Activated gamma-delta T cell treated with Interleukin-2 at 50 U/mL for 16 hours (primary cell): ENCODE results near the gene METTL22.

ENCODE experiments used
- DNase-seq: peaks from one replicate; pipeline ENCODE4 v3.0.0-alpha.2; 2020

METTL22 gene

GRCh38 chr16:8621572-8622314 lies at the start of gene METTL22:
Gene METTL22 (plus strand): TSS chr16:8621698. CDS start chr16:8625666, 3,968 bp downstream.
- DNase-seq: peak; percentile 94

GRCh38 chr16:8572063-8572918 lies 49.2 kb upstream of the METTL22 start:
- no peak for DNase-seq

- DNase-seq: no peak
Observed at GRCh38 chr16:8572919-8573724, 48.4 kb upstream of the METTL22 start.

- no peak for DNase-seq
Observed at GRCh38 chr16:8575399-8575798, 46.1 kb upstream of the METTL22 start.

- no peak for DNase-seq
Observed at GRCh38 chr16:8576141-8577004, 45.1 kb upstream of the METTL22 start.

GRCh38 chr16:8577678-8578304 lies 43.7 kb upstream of the METTL22 start:
- no peak for DNase-seq

- DNase-seq: no peak
Observed at GRCh38 chr16:8579559-8579958, 41.9 kb upstream of the METTL22 start.

- DNase-seq: no peak
Observed at GRCh38 chr16:8581831-8582580, 39.5 kb upstream of the METTL22 start.

GRCh38 chr16:8583199-8583598 lies 38.3 kb upstream of the METTL22 start:
- no peak for DNase-seq

- DNase-seq: no peak
Observed at GRCh38 chr16:8583732-8584131, 37.8 kb upstream of the METTL22 start.

- DNase-seq: no peak
Observed at GRCh38 chr16:8585041-8585440, 36.5 kb upstream of the METTL22 start.

- no peak for DNase-seq
Observed at GRCh38 chr16:8585857-8586256, 35.6 kb upstream of the METTL22 start.

- no peak for DNase-seq
Observed at GRCh38 chr16:8587065-8587464, 34.4 kb upstream of the METTL22 start.

GRCh38 chr16:8588682-8589056 lies 32.8 kb upstream of the METTL22 start:
- DNase-seq: no peak

- DNase-seq: no peak
Observed at GRCh38 chr16:8589057-8589899, 32.2 kb upstream of the METTL22 start.

GRCh38 chr16:8589900-8590688 lies 31.4 kb upstream of the METTL22 start, which contains the start of gene TMEM114:
Gene TMEM114 (minus strand): TSS chr16:8590511. CDS start chr16:8589838, 673 bp downstream.
- DNase-seq: no peak

- DNase-seq: no peak
Observed at GRCh38 chr16:8590811-8591210, 30.7 kb upstream of the METTL22 start.

- DNase-seq: no peak
Observed at GRCh38 chr16:8591451-8591850, 30.0 kb upstream of the METTL22 start.

GRCh38 chr16:8594149-8594666 lies 27.3 kb upstream of the METTL22 start:
- no peak for DNase-seq
